ENCODE measurements around the gene CBFA2T3. TPM values are rescaled to one million over a fixed set of nuclear protein-coding genes. Genes with fewer than 3 reads are reported as not detected.

The CBFA2T3 gene
- total RNA-seq, 1 donor from 2014 or later, result 10.1 TPM

- no peaks in the 10 kb centered on the region for H3K36me3 Mint-ChIP-seq
- no peaks in the 10 kb centered on the region for H3K9me3 Mint-ChIP-seq
- no peak overlapping the region for H3K27ac Mint-ChIP-seq
- H3K4me3 Mint-ChIP-seq, result no peak overlapping the region
- H3K4me1 Mint-ChIP-seq, result peaks cover 9% of the 10 kb centered on the region
- H3K27me3 Mint-ChIP-seq (ENCODE audit: low read depth), result no peaks in the 10 kb centered on the region
- TF ChIP-seq CTCF (IDR thresholded peaks at IDR 0.05; ENCODE audit: unreplicated experiment), result no peak
- no peak for DNase-seq (ENCODE audit: low spot score in 2 of 2, unreplicated experiment in 2 of 2)
These were observed 92.3 kb downstream of the CBFA2T3 start for GRCh38 chr16:88884569-88885271.

- Mint-ChIP-seq H3K9me3 (no peaks in the 10 kb centered on the region), H3K27me3 (ENCODE audit: low read depth) (no peaks in the 10 kb centered on the region), H3K36me3 (no peaks in the 10 kb centered on the region), H3K27ac (no peak overlapping the region), H3K4me3 (no peak overlapping the region), H3K4me1 (peaks cover 9% of the 10 kb centered on the region)
- DNase-seq (ENCODE audit: low spot score in 2 of 2, unreplicated experiment in 2 of 2), result no peak
- no peak for TF ChIP-seq CTCF (IDR thresholded peaks at IDR 0.05; ENCODE audit: unreplicated experiment)
These were observed 93.1 kb downstream of the CBFA2T3 start for GRCh38 chr16:88883946-88884345.

GRCh38 chr16:88883117-88883895, 93.7 kb downstream of the CBFA2T3 start:
- Mint-ChIP-seq H3K27me3 (ENCODE audit: low read depth) (no peaks in the 10 kb centered on the region), H3K36me3 (no peaks in the 10 kb centered on the region), H3K9me3 (no peaks in the 10 kb centered on the region), H3K4me1 (peaks cover 9% of the 10 kb centered on the region), H3K4me3 (no peak overlapping the region), H3K27ac (no peak overlapping the region)
- DNase-seq (ENCODE audit: low spot score in 2 of 2, unreplicated experiment in 2 of 2), result no peak
- no peak for TF ChIP-seq CTCF (IDR thresholded peaks at IDR 0.05; ENCODE audit: unreplicated experiment)

- Mint-ChIP-seq H3K36me3 (no peaks in the 10 kb centered on the region), H3K9me3 (no peaks in the 10 kb centered on the region), H3K27ac (no peak overlapping the region), H3K27me3 (ENCODE audit: low read depth) (no peaks in the 10 kb centered on the region), H3K4me1 (peaks cover 9% of the 10 kb centered on the region), H3K4me3 (no peak overlapping the region)
- TF ChIP-seq CTCF (IDR thresholded peaks at IDR 0.05; ENCODE audit: unreplicated experiment), result no peak
- no peak for DNase-seq (ENCODE audit: low spot score in 2 of 2, unreplicated experiment in 2 of 2)
These were observed 94.5 kb downstream of the CBFA2T3 start for GRCh38 chr16:88882358-88883030.

- H3K36me3 Mint-ChIP-seq, result no peaks in the 10 kb centered on the region
- no peaks in the 10 kb centered on the region for H3K9me3 Mint-ChIP-seq
- no peaks in the 10 kb centered on the region for H3K27me3 Mint-ChIP-seq (ENCODE audit: low read depth)
- no peak for DNase-seq (ENCODE audit: low spot score in 2 of 2, unreplicated experiment in 2 of 2)
- peaks cover 9% of the 10 kb centered on the region for H3K4me1 Mint-ChIP-seq
- H3K4me3 Mint-ChIP-seq, result no peak overlapping the region
- no peak for TF ChIP-seq CTCF (IDR thresholded peaks at IDR 0.05; ENCODE audit: unreplicated experiment)
- H3K27ac Mint-ChIP-seq, result no peak overlapping the region
These were observed 95.2 kb downstream of the CBFA2T3 start for GRCh38 chr16:88881675-88882357.
